ENCODE measurements around the gene SLC27A4.

Gene SLC27A4

DNA sequence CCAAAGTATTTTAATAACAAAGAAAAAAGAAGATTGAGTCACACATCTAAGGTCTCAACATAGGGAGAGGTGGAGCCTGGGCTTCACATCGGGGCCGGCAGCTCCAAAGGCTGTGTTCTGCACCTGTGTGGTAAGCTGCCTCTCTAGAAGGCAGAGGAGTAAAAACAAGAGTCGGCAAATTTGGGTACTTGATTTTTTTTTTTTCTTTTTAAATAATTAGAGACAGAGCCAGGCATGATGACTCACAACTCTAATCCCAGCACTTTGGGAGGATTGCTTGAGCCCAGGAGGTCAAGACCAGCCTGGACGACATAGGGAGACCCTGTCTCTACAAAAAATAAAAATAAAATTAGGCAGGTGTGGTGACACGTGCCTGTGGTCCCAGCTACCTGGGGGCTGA, 35.5 kb downstream of the SLC27A4 start:
- no peak for DNase-seq (ENCODE audit: low read depth in 1 of 2, low spot score in 1 of 2)
- no peak for TF ChIP-seq JUND (IDR thresholded peaks at IDR 0.05; ENCODE audit: low read depth)
- in situ Hi-C loops (cut with HindIII; ENCODE audit: low pct_unique_long_range_greater_than_20kb, low sequenced_read_pairs), result no loop called here

DNA sequence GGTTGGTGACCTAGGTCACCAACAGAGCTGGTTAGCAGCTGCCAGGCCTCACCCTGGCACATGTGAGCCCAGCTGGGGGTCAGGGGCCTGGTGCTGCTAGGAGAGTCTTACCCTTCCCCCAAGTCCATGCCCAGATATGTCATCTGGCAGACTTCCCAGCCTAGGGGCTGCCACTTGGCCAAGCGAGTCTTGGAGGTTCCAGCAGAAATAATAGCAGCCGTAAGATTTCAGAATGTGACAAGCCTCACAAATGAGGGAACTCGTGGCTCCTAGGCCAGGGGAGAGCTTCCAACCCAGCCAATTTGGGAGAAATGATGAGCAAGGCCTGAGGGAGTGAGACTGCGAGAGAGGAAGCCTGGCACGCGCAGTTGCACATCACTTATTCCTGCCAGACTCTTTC, 41.9 kb downstream of the SLC27A4 start:
- no peak for TF ChIP-seq JUND (IDR thresholded peaks at IDR 0.05; ENCODE audit: low read depth)
- no peak for DNase-seq (ENCODE audit: low read depth in 1 of 2, low spot score in 1 of 2)

DNA sequence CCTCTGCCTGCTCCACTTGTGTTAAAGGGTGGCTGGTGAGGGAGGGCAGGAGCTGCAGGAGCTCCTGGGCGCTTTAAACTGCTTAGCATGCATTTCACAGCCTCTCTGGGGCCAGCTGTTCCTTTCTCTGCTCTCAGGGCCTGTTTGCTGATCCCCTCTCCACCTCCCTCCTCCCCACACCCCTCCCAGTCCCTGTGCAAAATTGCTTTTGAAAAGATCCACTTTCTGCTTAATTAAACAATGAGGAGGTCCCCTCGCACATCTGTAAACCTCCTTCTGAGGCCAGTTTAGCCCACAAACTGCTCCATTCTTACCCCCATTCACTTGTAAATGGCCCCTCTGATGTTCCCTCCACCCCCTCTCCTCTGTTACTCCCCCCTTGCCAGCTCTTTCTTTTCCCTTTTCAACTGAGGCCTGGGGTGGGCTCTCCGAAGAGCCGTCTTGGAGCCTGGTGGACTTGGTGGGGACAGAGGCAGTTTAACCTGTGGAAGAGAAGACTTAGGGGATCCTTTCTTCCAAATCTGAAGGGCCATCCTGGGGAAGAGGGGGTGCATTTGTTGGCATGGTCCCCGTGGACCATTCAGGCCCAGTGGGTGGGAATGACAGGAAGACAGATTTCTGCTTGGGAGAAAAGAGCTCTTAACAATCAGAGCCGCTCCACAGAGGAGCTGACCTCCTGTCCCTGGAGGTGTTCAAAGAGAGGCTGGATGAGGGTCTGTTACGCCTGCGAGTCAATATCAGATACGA, 42.9 kb downstream of the SLC27A4 start:
- no peak for TF ChIP-seq JUND (IDR thresholded peaks at IDR 0.05; ENCODE audit: low read depth)
- in situ Hi-C loops (cut with HindIII; ENCODE audit: low pct_unique_long_range_greater_than_20kb, low sequenced_read_pairs), result no loop called here
- no peak for DNase-seq (ENCODE audit: low read depth in 1 of 2, low spot score in 1 of 2)

More for the DNA sequence above, 41.9 kb downstream of the SLC27A4 start:
- in situ Hi-C loops (cut with HindIII; ENCODE audit: low pct_unique_long_range_greater_than_20kb, low sequenced_read_pairs), result no loop called here

DNA sequence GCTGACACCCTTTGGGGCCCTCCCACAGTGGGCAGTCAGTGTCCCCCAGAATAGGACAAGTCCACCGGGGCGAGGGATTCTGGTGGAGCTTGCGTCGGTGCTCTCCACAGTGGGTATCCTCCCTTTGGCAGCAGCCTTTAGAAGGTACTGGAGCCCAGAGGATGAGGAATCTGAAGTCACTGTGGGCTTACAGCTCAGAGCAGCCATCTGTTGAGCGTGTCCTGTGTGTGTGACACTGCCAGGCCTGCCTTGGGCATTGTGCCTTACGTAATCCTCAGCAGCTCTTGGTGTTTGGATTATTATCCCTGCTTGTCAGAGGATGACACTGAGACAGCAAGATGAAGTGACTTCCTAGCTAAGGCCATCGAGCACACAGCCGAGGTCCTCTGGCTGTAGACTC, 43.5 kb downstream of the SLC27A4 start:
- TF ChIP-seq JUND (IDR thresholded peaks at IDR 0.05; ENCODE audit: low read depth), result no peak
- no peak for DNase-seq (ENCODE audit: low read depth in 1 of 2, low spot score in 1 of 2)
- in situ Hi-C loops (cut with HindIII; ENCODE audit: low pct_unique_long_range_greater_than_20kb, low sequenced_read_pairs), result no loop called here

DNA sequence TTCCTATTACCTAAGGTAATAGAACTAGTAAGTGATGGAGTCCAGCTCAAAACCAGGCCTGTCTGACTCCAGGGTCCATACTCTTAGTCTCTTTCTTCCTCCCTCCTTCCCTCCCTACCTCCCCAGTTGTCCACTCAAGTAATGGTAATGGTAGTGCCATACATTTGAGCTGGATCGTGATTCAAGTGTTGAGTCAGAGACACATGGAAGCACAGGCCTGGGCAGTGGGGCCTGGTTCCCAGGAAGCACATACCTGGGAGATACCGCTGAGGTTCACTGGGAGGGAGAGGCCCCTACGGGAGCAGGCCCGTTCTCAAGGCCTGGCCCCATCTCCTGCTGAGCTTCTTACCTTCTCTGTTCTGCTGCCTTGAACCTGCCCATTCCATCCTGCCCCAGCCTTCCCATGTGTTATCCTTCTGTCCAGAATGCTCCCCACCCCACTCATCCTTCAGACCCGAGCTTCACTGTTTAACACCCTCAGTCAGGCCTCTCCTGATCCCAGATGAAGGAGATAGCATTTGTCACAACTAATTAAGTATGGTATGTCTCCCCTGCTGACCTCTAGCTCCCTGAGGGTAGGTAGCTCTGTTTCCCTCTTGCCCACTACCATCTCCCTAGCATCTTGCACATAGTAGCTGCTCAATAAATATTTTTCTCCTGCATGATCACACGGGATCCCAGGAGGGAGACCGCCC, 44.6 kb downstream of the SLC27A4 start:
- TF ChIP-seq JUND (IDR thresholded peaks at IDR 0.05; ENCODE audit: low read depth), result no peak
- DNase-seq (ENCODE audit: low read depth in 1 of 2, low spot score in 1 of 2), result no peak

DNA sequence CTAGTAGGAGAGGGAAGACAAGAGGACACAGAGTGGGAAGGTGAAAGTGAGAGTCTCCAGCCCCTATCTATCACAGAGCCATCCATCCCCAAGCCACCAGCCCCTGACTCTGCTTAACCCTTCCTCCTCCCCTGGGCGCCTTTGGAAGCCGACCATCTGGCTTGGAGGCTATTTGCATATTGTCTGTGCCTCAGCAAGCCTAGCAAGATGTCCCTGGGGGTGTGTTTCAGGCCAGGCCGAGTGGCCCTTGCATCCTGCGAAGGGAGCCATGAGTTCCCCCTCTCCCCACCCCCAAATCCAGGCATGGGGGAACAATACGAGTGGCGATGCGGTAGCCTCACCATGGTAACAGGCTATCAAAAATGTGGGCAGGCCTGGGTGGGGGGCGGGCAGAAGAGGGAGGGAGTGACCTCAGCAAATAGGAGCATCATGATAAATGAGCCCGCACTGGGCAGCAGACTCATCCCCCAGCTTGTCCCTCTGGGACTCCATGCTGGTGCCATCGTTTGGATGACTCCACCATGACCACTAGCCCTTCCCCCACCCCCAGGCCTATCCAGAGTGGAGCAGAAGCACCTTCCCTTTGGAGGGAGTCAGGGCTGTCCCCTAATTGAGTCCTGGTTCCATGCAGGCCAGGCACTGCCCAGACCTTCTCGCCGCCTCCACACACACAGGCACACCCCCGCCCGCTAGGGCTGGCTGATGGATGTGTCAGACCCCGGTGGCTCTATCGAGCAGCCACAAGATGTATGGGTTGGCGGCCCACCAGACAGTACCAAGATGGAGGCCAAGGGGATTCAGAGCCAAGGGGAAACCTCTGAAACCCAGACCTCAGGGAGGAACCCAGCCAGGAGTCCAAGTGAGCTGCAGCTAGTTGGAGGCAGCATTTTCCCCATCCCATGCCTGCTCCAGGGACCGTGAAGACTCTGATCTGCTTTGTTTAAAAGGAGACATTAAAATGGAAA, 45.5 kb downstream of the SLC27A4 start:
- no peak for TF ChIP-seq JUND (IDR thresholded peaks at IDR 0.05; ENCODE audit: low read depth)
- no peak for DNase-seq (ENCODE audit: low read depth in 1 of 2, low spot score in 1 of 2)
- in situ Hi-C loops (cut with HindIII; ENCODE audit: low pct_unique_long_range_greater_than_20kb, low sequenced_read_pairs), result no loop called here

More for the DNA sequence above, 44.6 kb downstream of the SLC27A4 start:
- in situ Hi-C loops (cut with HindIII; ENCODE audit: low pct_unique_long_range_greater_than_20kb, low sequenced_read_pairs), result no loop called here

DNA sequence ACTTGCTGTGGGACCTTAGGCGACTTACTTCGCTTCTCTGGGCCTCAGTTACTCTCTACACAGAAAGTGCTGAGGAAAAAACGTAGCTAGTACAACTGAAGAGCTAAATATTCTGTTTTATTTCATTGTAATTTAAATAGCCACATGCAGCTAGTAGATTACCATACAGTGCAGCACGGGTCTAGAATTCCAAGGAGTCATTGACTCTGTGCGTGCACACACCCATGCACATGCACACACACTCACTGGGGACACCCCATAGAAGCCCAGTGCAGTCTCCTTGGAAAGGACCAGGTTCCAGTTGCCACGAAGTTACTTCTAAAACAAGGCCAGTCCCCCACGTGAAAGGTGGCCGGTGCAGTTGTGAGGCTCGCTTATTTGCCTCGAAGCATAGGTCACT, 47.8 kb downstream of the SLC27A4 start:
- DNase-seq (ENCODE audit: low read depth in 1 of 2, low spot score in 1 of 2), result no peak
- no peak for TF ChIP-seq JUND (IDR thresholded peaks at IDR 0.05; ENCODE audit: low read depth)
- in situ Hi-C loops (cut with HindIII; ENCODE audit: low pct_unique_long_range_greater_than_20kb, low sequenced_read_pairs), result no loop called here

DNA sequence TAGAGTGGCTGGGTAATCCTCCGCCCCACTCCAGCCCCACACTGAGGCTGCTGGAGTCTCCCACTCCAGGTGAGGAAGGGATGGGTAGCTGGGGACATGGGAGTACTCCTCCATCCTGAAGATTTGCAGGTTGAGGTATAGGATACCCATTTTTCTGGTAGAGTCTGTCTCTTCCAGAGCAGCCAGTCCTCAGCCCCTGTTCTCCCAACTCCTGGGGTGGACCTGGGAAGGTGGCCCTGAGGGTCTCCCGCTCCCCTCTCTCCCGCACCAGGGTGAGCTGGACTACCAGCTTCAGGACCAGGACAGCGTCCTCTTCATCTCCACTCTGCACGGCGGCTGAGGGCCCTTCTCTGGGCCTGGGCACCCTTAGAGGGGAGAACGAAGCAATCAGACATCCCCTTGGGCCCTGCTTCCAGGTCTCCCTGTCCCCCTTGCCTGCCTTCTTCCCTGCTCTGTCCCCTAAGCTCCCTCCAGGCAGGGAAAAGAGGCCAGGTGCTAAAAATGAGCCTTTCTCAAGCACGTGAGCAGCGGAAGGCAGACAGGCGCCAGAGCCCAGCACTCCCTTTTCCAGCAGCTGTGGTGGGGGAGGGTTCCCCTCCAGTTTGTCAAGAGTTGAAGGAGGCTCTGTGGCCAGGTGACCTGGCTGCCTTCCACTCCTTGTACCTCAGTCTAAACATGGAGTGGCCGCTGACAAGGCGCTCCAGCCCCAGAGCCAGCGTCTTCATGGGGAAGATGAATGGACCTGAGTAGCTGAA, 49.2 kb downstream of the SLC27A4 start:
- in situ Hi-C loops (cut with HindIII; ENCODE audit: low pct_unique_long_range_greater_than_20kb, low sequenced_read_pairs), result no loop called here
- DNase-seq (ENCODE audit: low read depth in 1 of 2, low spot score in 1 of 2), result no peak
- TF ChIP-seq JUND (IDR thresholded peaks at IDR 0.05; ENCODE audit: low read depth), result no peak

DNA sequence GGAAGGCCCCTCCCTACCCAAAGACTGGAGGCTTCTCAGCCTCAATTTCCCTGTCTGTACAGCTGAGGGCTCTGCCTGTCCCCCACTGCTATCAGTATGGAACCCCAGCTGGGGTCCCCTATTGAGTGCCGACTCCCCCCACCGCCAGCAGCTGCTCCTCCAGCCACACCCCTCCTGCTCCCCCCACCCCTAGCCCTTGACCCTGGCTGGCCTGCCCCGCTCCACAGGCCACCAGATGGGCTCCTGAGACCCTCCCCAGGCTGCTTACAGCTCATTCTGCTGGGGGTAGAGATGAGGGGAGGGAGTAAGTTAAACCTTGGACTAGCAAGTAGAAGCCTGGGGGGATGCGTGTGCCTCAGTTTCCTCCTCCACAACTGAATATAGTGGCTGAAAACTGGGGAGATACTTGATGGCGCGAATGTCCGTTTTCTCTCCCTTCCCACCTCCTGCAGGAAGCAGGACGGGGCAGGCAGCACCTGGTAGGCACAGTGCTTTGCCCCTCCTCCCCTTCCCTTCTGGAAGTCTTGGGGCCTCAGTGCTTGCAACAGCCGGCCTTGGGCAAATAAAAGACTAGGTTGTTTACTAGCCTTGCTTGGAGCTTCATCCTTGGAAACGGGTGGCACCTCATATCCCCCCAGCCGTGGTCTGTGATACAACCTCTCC, 50.0 kb downstream of the SLC27A4 start:
- in situ Hi-C loops (cut with HindIII; ENCODE audit: low pct_unique_long_range_greater_than_20kb, low sequenced_read_pairs), result no loop called here
- no peak for TF ChIP-seq JUND (IDR thresholded peaks at IDR 0.05; ENCODE audit: low read depth)
- no peak for DNase-seq (ENCODE audit: low read depth in 1 of 2, low spot score in 1 of 2)

DNA sequence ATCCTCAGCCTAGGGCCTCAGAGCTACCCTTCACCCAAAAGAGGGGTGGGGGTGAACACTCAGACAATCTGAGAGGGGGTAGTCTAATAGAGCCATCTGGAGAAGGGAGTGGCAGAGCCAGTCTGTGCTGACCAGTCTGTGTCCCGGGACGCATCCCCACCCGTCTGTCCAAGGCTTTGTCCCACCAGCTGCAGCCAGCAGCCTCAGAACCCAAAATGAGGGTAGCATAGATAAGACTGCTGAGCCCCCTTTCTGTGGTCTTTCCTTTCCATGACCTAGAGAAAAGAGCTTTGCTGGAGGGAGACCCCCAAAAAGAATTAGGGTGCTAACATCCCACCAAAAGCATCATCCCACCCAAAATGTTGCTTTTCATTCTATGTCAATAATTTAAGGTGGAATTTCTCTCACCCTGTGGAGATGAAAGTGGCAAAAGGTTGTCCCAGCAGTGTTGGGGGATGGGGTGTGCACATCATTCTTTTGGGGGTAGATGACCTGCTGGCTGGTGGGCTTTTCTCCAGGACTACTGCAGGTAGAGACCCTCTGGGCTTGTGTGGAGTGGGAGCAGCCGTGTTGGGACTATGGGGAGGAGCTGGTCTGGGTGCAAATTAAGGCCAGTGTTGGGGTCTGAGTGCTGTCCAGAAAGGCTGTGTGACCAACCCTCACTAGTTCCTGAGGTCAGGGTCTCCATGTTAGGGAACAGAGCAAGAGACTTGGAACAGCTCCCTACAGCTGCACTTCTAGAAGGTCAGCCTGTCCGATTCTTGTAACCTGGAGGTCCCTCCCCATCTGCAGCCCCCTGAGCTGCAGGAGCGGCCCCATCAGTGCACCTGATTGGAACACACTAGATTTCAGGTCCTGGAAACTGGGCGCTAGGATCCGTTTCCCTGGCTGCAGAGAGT, 50.7 kb downstream of the SLC27A4 start:
- TF ChIP-seq JUND (IDR thresholded peaks at IDR 0.05; ENCODE audit: low read depth), result no peak
- in situ Hi-C loops (cut with HindIII; ENCODE audit: low pct_unique_long_range_greater_than_20kb, low sequenced_read_pairs), result no loop called here
- no peak for DNase-seq (ENCODE audit: low read depth in 1 of 2, low spot score in 1 of 2)

DNA sequence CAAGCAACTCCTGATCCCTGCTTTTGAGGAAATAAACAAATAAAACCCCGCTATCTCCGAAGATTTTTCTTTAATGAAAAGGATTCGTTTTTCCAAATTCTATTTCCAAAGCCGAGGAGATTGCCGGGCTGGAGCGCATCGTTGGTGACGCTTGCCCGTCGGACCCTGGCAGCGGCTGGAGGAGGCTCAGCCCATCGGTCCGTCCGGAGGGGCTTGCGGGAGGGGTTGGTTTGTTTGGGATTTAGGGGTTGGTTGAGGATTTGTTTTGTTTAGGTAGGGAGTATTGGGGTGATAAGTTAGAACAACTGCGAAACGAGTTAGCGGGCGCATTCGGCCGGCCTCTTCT, 51.6 kb downstream of the SLC27A4 start:
- in situ Hi-C loops (cut with HindIII; ENCODE audit: low pct_unique_long_range_greater_than_20kb, low sequenced_read_pairs), result no loop called here
- no peak for DNase-seq (ENCODE audit: low read depth in 1 of 2, low spot score in 1 of 2)
- TF ChIP-seq JUND (IDR thresholded peaks at IDR 0.05; ENCODE audit: low read depth), result no peak

All from T47D (cell line).